ENCODE measurements around the gene CCDC158. TPM values are rescaled to one million over a fixed set of nuclear protein-coding genes. Genes with fewer than 3 reads are reported as not detected.

The CCDC158 gene
- total RNA-seq, 4 donors from 2014 or later: 0.16 to 0.55 TPM; not detected in 2

- peaks cover 0 to 9% (median 3%) of the 10 kb centered on the region in 4 donors for H3K4me1 ChIP-seq
- in situ Hi-C loops (cut with MboI; ENCODE audit: low pct_ligation_motif_present in 1 of 4, low pct_unique_long_range_greater_than_20kb in 1 of 4, low sequenced_read_pairs in 3 of 4): loop anchor here in 2 of 4 donors (10.0 kb wide), 2 partner anchors 55 to 315 kb away; no protein-coding TSS in a partner anchor
- H3K27me3 ChIP-seq: no peaks in the 10 kb centered on the region
- H3K9me3 ChIP-seq: no peaks in the 10 kb centered on the region
- H3K4me3 ChIP-seq: no peak overlapping the region
- TF ChIP-seq EP300 (IDR thresholded peaks at IDR 0.05; ENCODE audit: low read depth) (no peak), CTCF (IDR thresholded peaks at IDR 0.05) (no peak), POLR2A (IDR thresholded peaks at IDR 0.05) (no peak), POLR2AphosphoS5 (IDR thresholded peaks at IDR 0.05) (no peak)
- DNase-seq: no peak
- no peak overlapping the region for H3K27ac ChIP-seq
- intact Hi-C loops (cut with DNase I; ENCODE audit: low total_unique reads): no loop called here
- WGBS, 2 donors (ENCODE audit: low coverage in 1 of 2): 45 to 75% methylated on average over 1 to 2 of the region's 2 CpGs
- no peaks in the 10 kb centered on the region for H3K36me3 ChIP-seq
These were observed 18.6 kb upstream of the CCDC158 start for GRCh38 chr4:76439491-76439890.

- Histone ChIP-seq H3K36me3 (no peaks in the 10 kb centered on the region), H3K4me3 (peak overlapping the region in 2 of 4 donors; percentile 4 to 15), H3K4me1 (peaks cover 0 to under 1% (median 0%) of the 10 kb centered on the region in 4 donors), H3K27me3 (no peaks in the 10 kb centered on the region), H3K27ac (peak overlapping the region in 1 of 4 donors; percentile 7), H3K9me3 (no peaks in the 10 kb centered on the region)
- no peak for DNase-seq
- in situ Hi-C loops (cut with MboI; ENCODE audit: low pct_ligation_motif_present in 1 of 4, low pct_unique_long_range_greater_than_20kb in 1 of 4, low sequenced_read_pairs in 3 of 4) (loop anchor here in 2 of 4 donors (10.0 kb wide), 2 partner anchors 59 to 319 kb away; no protein-coding TSS in a partner anchor), intact Hi-C loops (cut with DNase I; ENCODE audit: low total_unique reads) (no loop called here)
- 69 to 73% methylated on average over 5 to 7 of the region's 7 CpGs for WGBS, 2 donors (ENCODE audit: low coverage in 1 of 2)
- TF ChIP-seq EP300 (IDR thresholded peaks at IDR 0.05; ENCODE audit: low read depth) (no peak), POLR2AphosphoS5 (IDR thresholded peaks at IDR 0.05) (no peak), POLR2A (IDR thresholded peaks at IDR 0.05) (no peak), CTCF (IDR thresholded peaks at IDR 0.05) (no peak)
These were observed 14.8 kb upstream of the CCDC158 start for GRCh38 chr4:76435528-76436319.

GRCh38 chr4:76434901-76435527, 14.1 kb upstream of the CCDC158 start, which contains the start of gene SHROOM3:
TSS of gene SHROOM3 (plus strand) at chr4:76435229. CDS start at chr4:76436053, 824 bp downstream.
- Histone ChIP-seq H3K4me3 (peak within 1 kb of the TSS in 2 of 4 donors; percentile 4 to 15), H3K27ac (peak within 1 kb of the TSS in 1 of 4 donors; percentile 7), H3K4me1 (peaks cover 0 to 4% (median 0%) of the 10 kb centered on the region in 4 donors), H3K36me3 (no peaks in the 10 kb centered on the region), H3K9me3 (no peaks in the 10 kb centered on the region), H3K27me3 (no peaks in the 10 kb centered on the region)
- intact Hi-C loops (cut with DNase I; ENCODE audit: low total_unique reads): loop anchor here (5.0 kb wide), 1 partner anchor 67 kb away; no protein-coding TSS in a partner anchor
- 45 to 50% methylated on average over 9 of the region's 9 CpGs for WGBS, 2 donors (ENCODE audit: low coverage in 1 of 2)
- in situ Hi-C loops (cut with MboI; ENCODE audit: low pct_ligation_motif_present in 1 of 4, low pct_unique_long_range_greater_than_20kb in 1 of 4, low sequenced_read_pairs in 3 of 4): loop anchor here in 3 of 4 donors (5.0 to 10.0 kb wide), 3 partner anchors 60 to 320 kb away; no protein-coding TSS in a partner anchor
- DNase-seq: no peak
- TF ChIP-seq EP300 (IDR thresholded peaks at IDR 0.05; ENCODE audit: low read depth): no peak

- no peak for DNase-seq
- peaks cover 0 to 4% (median 0%) of the 10 kb centered on the region in 4 donors for H3K4me1 ChIP-seq
- TF ChIP-seq CTCF (IDR thresholded peaks at IDR 0.05): peak; percentile 63 to 73 (median 68)
- no peak for TF ChIP-seq POLR2AphosphoS5 (IDR thresholded peaks at IDR 0.05)
- no peak for TF ChIP-seq POLR2A (IDR thresholded peaks at IDR 0.05)
- no peak for TF ChIP-seq EP300 (IDR thresholded peaks at IDR 0.05; ENCODE audit: low read depth)
- in situ Hi-C loops (cut with MboI; ENCODE audit: low pct_ligation_motif_present in 1 of 4, low pct_unique_long_range_greater_than_20kb in 1 of 4, low sequenced_read_pairs in 3 of 4): loop anchor here in 3 of 4 donors (5.0 to 10.0 kb wide), 3 partner anchors 64 to 324 kb away; no protein-coding TSS in a partner anchor
- H3K36me3 ChIP-seq: no peaks in the 10 kb centered on the region
- H3K4me3 ChIP-seq: no peak overlapping the region
- WGBS, 2 donors (ENCODE audit: low coverage in 1 of 2): 13 to 32% methylated on average over 8 to 15 of the region's 15 CpGs
- no peak overlapping the region for H3K27ac ChIP-seq
- H3K9me3 ChIP-seq: no peaks in the 10 kb centered on the region
- intact Hi-C loops (cut with DNase I; ENCODE audit: low total_unique reads): loop anchor here (5.0 kb wide), 1 partner anchor 72 kb away; no protein-coding TSS in a partner anchor
- H3K27me3 ChIP-seq: no peaks in the 10 kb centered on the region
These were observed 9.8 kb upstream of the CCDC158 start for GRCh38 chr4:76430519-76431388.
